RKO (cell line): ENCODE measurements around the gene IGF2BP2.
"Not testable (repeated sequence)": the region's sequence is repeated elsewhere in the genome, so short reads cannot be mapped to it uniquely, and the experiment has no call there.

ENCODE experiments used
- DNase-seq: peaks from one replicate; pipeline ENCODE4 v3.0.0-alpha.2; 2016; ENCODE audit warnings: low spot score

IGF2BP2 gene

DNA sequence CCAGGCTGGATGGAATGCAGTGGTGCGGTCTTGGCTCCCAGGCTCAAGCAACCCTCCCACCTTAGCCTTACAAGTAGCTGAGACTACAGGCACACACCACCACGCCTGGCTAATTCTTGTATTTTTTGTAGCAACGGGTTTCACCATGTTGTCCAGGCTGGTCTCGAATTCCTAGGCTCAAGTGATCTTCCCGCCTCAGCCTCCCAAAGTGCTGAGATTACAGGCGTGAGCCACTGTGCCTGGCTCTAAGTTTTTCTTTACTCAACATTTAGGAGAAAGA is 26.1 kb downstream of the IGF2BP2 start:
- DNase-seq: not testable (repeated sequence)

DNA sequence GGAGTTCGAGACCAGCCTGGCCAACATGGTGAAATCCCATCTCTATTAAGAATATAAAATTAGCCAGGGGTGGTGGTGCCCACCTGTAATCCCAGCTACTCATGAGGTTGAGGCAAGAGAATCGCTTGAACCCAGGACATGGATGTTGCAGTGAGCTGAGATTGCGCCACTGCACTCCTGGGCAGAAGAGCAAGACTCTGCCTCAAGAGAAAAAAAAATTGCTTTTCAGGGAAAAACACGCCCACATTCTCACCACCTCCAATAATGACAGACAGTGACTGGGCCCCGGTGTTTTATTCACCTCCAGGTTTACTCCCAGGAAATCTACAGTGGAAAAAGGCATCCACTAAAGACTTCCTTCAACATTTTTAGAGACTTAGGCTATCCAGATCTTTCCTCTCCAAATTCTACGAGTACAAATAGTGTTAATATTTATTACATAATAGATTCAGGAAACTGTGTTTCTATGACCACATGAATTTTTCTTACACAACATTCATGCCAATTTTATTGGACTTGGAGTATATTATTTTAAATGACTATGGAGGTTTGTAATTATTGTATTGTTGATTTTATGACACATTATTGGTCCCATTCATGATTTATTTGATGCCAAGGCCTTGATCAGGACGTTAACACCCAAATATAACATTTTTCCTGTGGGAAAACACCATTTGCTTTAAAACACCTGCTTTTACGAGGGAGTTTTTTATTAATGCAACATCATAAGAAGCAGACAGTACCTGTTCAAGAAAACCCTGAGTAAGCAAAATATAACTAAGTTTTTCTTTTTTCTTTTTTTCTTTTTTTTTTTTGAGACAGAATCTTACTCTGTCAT is 26.6 kb downstream of the IGF2BP2 start:
- no peak for DNase-seq

DNA sequence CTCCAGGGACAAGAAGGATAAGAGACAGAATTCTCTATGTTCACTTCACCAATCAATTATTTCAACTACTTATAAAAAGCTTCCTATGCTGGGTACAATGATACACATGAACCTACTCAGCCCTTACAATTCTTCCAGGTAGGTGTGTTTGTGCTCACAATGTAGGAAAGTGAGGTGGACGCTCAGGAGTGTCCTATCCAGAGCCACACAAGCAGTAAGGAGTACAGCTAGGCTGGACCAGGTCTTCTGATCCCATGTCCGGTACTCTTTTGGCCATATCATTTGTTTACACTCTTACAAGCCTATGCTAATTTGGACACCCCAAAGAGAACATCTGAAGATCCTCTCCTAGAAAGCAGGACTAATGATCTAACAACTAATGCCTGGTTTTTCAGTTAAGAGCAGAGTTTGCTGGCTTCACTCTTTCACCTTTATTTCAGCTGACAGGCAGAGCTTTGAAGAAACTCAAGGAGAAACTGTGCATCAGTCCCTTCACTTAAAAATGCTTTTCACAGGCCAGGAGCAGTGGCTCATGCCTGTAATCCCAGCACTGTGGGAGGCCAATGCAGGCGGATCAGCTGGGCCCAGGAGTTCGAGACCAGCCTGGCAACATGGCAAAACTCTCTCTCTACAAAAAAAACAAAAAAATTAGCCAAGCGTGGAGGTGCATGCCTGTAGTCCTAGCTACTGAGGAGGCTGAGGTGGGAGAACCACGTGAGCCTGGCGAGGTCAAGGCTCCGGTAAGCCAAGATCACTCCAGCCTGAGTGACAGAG is 27.5 kb downstream of the IGF2BP2 start:
- DNase-seq: no peak

DNA sequence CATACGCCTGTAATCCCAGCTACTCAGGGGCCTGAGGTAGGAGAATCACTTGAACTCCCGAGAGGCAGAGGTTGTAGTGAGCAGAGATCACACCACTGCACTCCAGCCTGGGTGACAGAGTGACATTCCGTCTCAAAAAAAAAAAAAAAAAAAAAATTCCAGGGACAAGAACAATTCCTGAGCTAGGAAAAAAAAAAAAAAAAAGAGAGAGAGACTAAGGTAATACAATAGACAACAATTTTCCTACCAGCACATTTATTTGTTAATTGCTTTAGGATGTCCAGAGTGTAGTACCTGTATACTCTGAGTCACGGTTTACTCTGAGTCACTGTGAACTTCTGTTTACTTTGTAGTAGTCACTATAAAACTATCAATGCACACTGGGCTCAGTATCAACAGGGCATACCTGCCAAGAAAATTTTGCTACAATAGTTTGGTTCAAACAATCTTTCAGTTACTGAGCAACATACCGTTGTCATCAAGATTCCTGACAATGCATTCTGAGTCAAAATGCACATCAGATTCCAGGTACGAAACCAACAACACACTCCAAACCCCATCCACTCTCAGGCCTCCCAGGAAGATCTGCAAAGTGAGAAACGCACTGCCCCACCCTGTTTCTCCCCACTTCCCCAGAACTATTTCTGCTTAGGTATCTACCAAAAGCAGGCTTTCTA is 28.3 kb downstream of the IGF2BP2 start:
- DNase-seq: peak; percentile 60

DNA sequence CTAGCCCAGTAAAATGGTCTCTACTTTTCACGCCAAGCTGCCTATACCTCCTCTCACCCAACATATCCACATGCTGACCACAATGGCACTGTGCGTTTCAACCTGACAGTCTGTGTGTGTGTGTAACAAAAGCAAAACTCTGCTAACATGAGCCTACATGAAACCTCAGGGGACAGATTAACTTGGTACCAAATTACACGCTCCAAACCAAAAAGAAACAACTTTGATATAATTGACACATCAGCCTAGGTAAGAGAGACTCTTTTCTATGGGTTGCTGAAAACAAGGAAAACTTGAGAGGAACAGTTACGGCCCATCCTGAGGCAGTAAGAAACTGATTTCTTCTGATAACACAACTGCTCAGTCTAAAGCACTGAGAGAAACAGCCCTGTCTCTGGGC is 31.5 kb downstream of the IGF2BP2 start:
- DNase-seq: no peak

DNA sequence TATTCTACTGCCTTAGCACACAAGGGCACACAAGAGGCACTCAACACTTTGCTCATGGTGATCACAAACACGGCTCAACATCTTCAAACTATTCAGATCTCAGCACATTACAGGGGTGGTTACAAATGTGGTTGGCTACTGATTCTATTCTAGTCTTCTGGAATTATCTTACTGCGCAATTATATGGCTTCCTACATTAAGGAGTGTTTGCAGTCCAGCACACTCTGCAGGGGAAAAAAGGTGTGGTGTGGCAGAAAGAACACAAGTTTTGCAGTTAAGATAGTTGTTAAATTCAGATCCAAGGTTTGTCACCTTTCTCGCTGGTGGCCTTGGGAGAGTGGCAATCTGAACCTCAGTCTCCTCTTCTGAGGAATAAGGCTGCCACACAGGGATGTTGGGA is 31.9 kb downstream of the IGF2BP2 start:
- DNase-seq: no peak

DNA sequence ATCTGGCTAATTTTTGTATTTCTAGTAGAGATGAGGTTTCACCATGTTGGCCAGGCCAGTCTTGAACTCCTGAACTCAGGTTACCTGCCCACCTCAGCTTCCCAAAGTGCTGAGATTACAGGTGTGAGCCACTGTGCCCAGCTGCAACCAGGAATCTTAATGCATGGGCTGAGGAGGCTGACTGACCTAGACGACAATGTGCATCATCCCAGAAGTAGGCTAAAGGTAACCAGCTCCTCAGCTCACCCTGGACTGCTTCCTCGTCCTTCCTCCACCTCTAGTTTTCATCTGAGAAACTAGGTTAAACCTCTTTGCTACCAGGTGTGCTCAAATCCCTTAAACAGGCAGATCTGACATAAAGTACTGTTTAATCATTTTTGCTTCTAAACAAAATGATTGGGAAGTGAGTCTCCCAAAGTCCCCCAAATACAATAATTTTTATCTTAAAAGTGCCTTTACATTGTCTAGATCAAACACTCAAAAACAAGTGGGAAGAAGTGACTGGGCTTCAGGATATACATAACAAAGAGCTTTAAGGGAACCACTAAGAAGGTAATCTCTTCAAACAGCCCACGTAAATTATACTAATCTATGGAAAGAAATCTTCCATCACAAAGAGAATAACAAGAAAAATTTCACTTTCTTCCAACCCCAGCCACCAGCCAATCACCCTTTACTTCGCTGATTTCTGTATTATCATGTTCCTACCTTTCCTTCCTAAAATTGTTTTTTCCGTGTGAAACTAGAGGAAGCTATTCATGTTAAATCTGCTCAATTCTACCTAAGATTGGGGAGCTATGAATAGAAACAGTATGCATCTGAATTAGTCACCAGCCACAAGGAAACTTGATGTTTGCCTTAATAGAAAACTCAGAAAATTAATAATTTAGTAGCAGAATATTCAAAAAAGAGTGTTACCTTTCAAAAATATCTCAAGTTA is 34.7 kb downstream of the IGF2BP2 start:
- DNase-seq: no peak

DNA sequence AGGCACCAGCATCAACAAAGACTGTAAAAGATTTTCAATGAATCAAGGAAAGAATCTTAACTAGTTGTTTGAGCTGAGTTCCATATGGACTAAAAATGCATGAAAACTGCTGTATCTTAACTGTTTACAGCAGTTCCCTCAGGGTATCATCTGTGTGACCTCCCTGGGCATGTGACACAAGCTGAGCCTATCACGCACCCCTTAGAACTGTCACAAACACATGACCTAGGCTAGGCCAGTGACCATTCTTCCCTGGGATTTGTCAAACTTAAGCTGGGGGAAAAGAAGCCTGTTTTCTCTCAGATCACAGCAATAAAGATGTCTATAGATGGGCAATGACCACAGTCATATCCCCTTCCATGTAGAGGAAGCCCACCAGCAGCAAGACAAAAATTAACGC is 35.7 kb downstream of the IGF2BP2 start:
- no peak for DNase-seq

DNA sequence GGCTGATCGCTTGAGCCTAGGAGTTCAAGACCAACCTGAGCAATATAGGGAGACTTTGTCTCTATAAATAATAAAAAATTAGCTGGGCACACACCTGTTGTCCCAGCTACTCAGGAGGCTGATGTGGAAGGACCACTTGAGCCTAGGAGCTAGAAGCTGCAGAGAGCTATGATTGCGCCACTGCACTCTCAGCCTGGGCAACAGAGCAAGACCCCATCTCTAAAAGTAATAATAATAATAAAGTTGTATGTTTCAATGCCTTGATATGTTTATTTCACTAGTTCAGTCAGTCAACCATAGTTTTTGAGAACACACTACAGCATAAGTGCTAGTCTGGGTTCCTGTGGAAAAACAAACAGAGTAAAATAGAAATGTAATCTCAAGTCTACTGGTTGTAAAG is 36.5 kb downstream of the IGF2BP2 start:
- no peak for DNase-seq

DNA sequence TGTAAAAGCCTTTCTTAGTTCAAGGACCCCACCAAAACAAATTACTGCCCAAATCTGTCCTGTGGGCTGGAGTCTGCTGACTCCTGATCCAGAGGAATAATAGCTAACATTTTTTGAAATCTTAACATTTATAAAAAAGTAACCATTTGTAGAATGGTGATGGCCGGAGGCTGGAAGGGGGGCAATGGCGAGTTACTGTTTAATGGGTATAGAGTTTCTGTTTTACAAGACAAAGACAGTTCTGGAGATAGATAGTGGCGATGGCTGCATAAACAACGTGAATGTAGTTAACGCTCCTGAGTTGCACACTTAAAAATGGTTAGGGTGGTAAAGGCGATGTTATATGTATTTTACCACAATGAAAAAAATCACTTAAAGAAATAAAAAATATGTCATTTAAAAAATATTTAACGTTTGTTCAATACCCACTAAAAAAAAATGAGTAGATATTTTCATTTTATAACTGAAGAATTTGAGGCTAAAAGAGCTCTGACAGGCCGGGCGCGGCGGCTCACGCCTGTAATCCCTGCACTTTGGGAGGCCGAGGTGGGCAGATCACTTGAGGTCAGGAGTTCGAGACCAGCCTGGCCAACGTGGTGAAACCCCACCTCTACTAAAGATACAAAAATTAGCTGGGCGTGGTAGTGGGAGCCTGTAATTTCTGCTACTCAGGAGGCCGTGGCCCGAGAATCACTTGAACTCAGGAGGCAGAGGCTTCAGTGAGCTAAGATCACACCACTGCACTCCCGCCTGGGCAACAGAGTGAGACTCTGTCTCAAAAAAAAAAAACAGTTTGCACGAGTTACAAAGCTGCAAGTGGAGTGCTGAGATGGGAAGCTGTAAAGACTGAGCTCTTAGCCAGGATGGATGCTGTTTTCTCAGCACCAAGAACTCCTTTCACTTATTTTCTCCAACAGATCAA is 37.6 kb downstream of the IGF2BP2 start:
- DNase-seq: no peak

DNA sequence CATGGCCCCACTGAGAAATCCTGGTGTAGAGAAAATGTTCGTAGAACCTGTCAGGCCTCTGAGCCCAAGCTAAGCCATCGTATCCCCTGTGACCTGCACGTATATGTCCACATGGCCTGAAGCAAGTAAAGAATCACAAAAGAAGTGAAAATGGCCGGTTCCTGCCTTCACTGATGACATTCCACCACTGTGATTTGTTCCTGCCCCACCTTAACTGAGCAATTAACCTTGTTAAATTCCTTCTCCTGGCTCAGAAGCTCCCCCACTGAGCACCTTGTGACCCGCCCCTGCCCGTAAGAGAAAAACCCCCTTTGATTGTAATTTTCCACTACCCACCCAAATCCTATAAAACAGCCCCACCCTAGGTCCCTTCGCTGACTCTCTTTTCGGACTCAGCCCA is 38.6 kb downstream of the IGF2BP2 start:
- DNase-seq: not testable (repeated sequence)

DNA sequence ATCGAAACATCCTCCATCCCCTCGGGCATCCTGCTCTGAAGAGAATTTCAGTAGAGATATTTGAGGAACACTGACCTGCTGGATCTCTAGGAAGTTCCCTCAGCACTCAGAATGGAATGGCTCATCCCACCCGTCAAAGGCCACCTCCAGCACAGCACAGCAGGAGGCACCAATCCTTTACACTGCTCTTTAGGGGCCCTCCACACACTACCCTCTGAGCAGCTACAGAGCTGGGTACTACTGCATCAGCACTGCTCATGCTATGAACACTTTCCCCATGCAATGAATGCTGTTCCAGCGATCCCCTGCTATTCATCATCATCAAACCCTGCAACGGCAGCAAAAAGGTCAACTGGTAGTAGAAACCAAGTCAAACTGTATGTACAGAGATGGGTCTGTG is 40.5 kb downstream of the IGF2BP2 start:
- DNase-seq: no peak

DNA sequence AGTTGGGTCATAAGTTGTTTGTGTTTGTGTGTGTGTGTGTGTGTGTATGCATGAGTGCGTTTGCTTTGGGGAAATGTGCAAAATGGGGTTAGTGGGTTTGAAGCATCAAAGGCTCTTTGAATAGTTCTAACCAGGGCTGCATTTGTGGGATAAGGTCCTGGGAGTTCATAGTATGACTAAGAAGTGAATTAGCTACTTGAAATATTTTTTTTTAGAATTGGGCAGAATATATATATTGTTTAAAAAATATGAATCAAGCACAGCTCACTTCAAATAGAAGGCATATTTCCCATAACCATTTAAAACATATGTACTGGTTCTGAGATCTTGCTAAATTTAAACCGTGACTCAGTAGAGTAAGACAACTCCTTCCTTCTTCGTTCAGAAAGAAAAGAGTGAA is 43.1 kb downstream of the IGF2BP2 start:
- no peak for DNase-seq

DNA sequence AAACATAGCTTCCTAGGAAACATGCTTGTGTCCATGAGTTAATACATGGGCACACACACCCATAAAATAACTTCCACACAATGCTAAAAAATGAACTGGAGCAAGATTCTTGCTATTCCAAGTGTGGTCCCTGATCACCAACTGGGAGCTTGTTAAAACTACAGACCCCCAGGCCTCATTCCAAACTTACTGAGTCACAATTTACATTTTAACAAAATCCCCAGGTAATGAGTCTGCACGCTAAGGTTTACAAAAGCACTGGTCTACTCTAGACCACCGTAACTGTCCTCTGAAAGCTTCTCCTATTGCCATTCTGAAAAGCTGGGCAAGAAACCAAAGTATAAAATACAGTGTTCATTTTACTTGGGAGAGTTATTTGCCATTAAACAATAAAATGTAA is 45.4 kb downstream of the IGF2BP2 start:
- DNase-seq: no peak

DNA sequence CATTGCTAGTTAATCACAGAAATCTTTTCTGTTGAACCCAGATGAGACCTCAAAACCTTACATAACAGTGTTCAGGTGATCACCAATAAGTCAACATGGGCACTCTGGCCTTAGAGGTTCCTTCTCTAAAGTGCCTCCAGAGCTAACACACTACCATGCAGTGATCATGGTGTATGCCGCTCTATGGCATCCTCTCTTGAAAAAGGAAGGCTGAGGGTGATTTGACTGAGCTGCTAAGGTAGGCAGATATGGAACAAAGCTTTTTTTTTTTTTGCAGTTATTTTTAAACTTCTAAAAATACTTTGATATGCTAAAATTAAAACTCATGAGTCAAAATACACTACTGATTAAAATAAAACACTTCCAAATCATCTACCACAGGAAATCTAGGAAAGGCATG is 46.0 kb downstream of the IGF2BP2 start:
- DNase-seq: no peak

DNA sequence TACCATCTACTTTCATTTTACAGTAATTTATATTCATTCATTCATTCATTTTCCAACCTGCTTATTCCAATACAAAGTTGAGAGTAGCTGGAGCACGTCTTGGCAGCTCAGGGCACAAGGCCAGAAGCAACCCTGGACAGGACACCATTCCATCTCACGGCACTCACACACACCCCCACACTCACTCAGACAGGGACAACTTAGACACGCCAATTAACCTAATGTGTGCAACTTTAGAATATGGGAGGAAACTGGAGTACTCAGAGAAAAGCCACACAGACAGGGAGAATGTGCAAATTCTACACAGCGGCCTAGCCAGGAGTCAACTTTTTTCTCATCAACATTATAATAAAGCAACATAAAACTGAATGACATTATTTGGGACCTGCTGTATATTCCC is 46.7 kb downstream of the IGF2BP2 start:
- DNase-seq: no peak

DNA sequence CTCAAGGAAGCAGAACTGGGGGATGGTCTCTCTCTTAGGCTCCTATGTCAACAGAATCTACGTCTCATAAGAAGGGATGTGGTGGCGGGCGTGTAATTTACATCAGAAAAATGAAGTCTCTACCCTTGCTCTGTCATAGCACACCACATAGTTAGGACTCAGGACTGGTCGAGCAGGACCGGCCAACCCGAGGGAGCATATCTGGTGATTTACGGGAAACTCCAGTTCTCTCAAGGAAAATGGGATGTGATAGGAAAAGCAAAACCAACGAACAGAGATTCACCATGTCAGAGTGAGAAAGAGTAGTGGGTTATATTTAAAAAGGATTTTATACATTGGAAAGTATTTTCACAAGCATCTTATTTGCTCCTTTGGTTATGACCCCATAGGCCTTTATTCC is 54.7 kb downstream of the IGF2BP2 start:
- DNase-seq: no peak

DNA sequence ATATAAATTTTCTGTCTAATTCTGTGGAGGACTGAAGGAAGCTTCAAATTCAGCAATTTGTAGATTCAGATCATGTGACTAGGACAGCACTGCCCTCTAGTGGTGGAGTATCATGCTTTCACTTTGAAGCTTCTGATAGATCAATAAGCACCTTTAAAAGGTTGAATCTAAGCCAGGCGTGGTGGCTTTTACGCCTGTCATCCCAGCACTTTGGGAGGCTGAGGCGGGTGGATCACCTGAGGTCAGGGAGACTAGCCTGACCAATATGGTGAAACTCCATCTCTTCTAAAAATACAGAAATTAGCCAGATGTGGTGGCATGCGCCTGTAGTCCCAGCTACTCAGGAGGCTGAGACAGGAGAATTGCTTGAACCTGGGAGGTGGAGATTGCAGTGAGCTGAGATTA is 56.3 kb downstream of the IGF2BP2 start:
- DNase-seq: peak; percentile 59

DNA sequence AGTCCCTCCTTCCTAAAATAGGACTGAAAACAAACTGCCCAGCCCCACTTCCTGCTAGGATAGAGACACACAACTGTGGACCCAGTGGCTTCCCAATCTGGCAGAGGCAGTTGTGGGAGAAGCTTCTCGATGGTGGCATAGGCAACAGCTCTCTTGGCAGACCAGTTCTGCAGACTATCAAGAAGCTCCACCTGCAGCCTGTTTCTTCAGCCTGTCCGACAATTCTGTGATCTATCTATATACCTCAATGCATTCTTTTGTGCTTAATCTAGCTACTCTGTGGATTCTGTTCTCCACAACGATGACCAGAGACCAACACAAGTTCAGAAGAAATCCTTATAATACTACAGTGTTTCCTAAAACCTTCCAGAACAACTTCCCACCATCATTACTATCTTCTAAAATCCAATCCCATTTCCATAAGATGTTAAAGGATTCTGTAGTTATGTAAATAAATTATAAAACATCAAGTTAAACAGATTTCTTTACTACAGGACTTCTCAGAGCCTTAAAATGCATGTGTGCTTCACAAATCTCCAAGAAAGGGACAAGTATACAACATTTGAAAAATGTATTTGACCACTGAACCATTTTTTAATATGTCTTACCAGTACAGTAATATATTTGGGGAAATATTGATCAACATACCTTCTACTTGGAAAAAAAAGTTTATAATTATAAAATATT is 57.7 kb downstream of the IGF2BP2 start:
- no peak for DNase-seq

DNA sequence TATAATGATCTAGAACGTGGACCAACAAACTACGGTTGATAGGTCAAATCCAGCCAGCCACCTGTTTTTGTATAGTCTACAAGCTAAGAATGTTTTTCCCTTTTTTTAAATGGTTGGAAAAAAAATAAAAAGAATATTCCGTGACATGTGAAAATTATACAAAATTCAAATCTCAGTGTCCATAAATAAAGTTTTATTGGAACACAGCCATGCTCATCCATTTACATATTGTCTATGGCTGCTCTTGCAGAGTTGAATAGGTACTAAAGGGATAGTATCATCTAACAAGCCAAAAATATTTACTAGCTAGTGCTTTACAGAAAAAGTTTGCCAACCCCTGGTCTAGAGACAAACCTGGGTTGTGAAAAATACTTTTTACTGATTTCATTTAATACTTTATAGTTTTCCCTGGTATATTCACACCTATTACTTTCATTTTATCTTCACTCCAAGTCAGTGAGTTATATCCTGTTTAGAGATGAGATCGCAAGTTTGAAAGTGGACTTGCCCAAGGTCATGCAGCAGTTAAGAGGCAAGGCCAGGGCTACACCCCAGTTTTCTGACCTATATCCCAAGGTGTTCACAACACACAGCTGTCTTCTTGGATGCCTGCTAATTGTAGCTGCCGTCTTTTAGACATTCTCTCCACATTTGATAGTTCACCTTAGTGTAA is 58.4 kb downstream of the IGF2BP2 start:
- no peak for DNase-seq
